Measurements from ENCODE around the gene CLK2. TPM values are rescaled to one million over a fixed set of nuclear protein-coding genes. Genes with fewer than 3 reads are reported as not detected.
A peak's percentile ranks its signal among the peaks of the same experiment; 100 is the strongest.

CLK2 gene
- total and polyA plus RNA-seq, 2 of the 13 experiments (the other 11 are each of a cell fraction or from before 2014, with no cell fraction given) = 20.1 to 73.5 TPM

- TF ChIP-seq NR3C1 (CRISPR knock-in tag; IDR thresholded peaks at IDR 0.05) (no peak), ISX (CRISPR knock-in tag; conservative IDR thresholded peaks at IDR 0.05) (no peak), ZBTB2 (CRISPR knock-in tag; IDR thresholded peaks at IDR 0.05; ENCODE audit: low read depth) (peak; percentile 65), ZNF510 (CRISPR knock-in tag; IDR thresholded peaks at IDR 0.05; ENCODE audit: low read depth) (peak; percentile 69; the same call in 1 of the 2 replicates), PHF8 (CRISPR knock-in tag; IDR thresholded peaks at IDR 0.05) (peak; percentile 92), RFX5 (IDR thresholded peaks at IDR 0.05; ENCODE audit: low read depth, low read length) (0 out of 2 replicates have a peak, but pooled peaks have one; percentile 7), E2F5 (CRISPR knock-in tag; conservative IDR thresholded peaks at IDR 0.05) (peak; percentile 72; the same call in 1 of the 2 replicates), ZNF652 (CRISPR knock-in tag; IDR thresholded peaks at IDR 0.05; ENCODE audit: borderline replicate concordance, low read depth) (no peak; the same call in 1 of the 2 replicates), ZNF619 (CRISPR knock-in tag; IDR thresholded peaks at IDR 0.05) (no peak), ZNF496 (CRISPR knock-in tag; IDR thresholded peaks at IDR 0.05; ENCODE audit: insufficient replicate concordance) (no peak), RARG (CRISPR knock-in tag; IDR thresholded peaks at IDR 0.05; ENCODE audit: low read depth) (no peak), ZNF260 (CRISPR knock-in tag; IDR thresholded peaks at IDR 0.05; ENCODE audit: borderline replicate concordance, low read depth) (no peak), BCL6 (CRISPR knock-in tag; IDR thresholded peaks at IDR 0.05) (peak; percentile 28; the same call in 1 of the 2 replicates), MED8 (CRISPR knock-in tag; IDR thresholded peaks at IDR 0.05; ENCODE audit: insufficient replicate concordance) (peak; percentile 19), ZNF577 (CRISPR knock-in tag; IDR thresholded peaks at IDR 0.05; ENCODE audit: borderline replicate concordance, low read depth) (no peak), ZNF543 (CRISPR knock-in tag; IDR thresholded peaks at IDR 0.05) (peak; percentile 77; the same call in 1 of the 2 replicates), HDAC2 (CRISPR knock-in tag; IDR thresholded peaks at IDR 0.05) (0 out of 2 replicates have a peak, but pooled peaks have one; percentile 11)
- TF ChIP-seq, protein P1, sequence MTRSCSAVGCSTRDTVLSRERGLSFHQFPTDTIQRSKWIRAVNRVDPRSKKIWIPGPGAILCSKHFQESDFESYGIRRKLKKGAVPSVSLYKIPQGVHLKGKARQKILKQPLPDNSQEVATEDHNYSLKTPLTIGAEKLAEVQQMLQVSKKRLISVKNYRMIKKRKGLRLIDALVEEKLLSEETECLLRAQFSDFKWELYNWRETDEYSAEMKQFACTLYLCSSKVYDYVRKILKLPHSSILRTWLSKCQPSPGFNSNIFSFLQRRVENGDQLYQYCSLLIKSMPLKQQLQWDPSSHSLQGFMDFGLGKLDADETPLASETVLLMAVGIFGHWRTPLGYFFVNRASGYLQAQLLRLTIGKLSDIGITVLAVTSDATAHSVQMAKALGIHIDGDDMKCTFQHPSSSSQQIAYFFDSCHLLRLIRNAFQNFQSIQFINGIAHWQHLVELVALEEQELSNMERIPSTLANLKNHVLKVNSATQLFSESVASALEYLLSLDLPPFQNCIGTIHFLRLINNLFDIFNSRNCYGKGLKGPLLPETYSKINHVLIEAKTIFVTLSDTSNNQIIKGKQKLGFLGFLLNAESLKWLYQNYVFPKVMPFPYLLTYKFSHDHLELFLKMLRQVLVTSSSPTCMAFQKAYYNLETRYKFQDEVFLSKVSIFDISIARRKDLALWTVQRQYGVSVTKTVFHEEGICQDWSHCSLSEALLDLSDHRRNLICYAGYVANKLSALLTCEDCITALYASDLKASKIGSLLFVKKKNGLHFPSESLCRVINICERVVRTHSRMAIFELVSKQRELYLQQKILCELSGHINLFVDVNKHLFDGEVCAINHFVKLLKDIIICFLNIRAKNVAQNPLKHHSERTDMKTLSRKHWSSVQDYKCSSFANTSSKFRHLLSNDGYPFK (CRISPR knock-in tag; IDR thresholded peaks at IDR 0.05; ENCODE audit: borderline replicate concordance) = peak; percentile 91
- TF ChIP-seq, protein P2, sequence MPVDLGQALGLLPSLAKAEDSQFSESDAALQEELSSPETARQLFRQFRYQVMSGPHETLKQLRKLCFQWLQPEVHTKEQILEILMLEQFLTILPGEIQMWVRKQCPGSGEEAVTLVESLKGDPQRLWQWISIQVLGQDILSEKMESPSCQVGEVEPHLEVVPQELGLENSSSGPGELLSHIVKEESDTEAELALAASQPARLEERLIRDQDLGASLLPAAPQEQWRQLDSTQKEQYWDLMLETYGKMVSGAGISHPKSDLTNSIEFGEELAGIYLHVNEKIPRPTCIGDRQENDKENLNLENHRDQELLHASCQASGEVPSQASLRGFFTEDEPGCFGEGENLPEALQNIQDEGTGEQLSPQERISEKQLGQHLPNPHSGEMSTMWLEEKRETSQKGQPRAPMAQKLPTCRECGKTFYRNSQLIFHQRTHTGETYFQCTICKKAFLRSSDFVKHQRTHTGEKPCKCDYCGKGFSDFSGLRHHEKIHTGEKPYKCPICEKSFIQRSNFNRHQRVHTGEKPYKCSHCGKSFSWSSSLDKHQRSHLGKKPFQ (CRISPR knock-in tag; IDR thresholded peaks at IDR 0.05; ENCODE audit: insufficient replicate concordance) = peak; percentile 34
- TF ChIP-seq, protein P3, sequence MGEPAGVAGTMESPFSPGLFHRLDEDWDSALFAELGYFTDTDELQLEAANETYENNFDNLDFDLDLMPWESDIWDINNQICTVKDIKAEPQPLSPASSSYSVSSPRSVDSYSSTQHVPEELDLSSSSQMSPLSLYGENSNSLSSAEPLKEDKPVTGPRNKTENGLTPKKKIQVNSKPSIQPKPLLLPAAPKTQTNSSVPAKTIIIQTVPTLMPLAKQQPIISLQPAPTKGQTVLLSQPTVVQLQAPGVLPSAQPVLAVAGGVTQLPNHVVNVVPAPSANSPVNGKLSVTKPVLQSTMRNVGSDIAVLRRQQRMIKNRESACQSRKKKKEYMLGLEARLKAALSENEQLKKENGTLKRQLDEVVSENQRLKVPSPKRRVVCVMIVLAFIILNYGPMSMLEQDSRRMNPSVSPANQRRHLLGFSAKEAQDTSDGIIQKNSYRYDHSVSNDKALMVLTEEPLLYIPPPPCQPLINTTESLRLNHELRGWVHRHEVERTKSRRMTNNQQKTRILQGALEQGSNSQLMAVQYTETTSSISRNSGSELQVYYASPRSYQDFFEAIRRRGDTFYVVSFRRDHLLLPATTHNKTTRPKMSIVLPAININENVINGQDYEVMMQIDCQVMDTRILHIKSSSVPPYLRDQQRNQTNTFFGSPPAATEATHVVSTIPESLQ (CRISPR knock-in tag; conservative IDR thresholded peaks at IDR 0.05) = no peak
Observed at GRCh38 chr1:155261852-155262673, 11.2 kb downstream of the CLK2 start, which contains the start of gene SCAMP3 (continued).

Data from HepG2 (cell line).